T-cell (primary cell): ENCODE data around the gene ATG3. TPM values are rescaled to one million over a fixed set of nuclear protein-coding genes. Genes with fewer than 3 reads are reported as not detected.

Source experiments
- ATAC-seq, 4 experiments: fragments of 200-7000 bp in 3 of 4; fragments of 150-1000 bp in 1 of 4; cut with Tn5 transposase; replicated peaks in 1 of 4; 1 replicate in 3 of 4; 2 replicates in 1 of 4; pipeline ENCODE4 v1.10.0; 2021; ENCODE audit warnings: moderate library complexity in 3 of 4, mild to moderate bottlenecking in 2 of 4, moderate number of reproducible peaks in 1 of 4
- CTCF ChIA-PET, 2 donors: fragments of 300-600 bp; sonication (Branson Sonifier 250); formaldehyde crosslinking; loops; one replicate each; lab custom pipeline; 2022; ENCODE audit warnings: antibody characterized with exemption in 2 of 2; lab: Charles Lee
- POLR2A ChIA-PET, 2 donors: fragments of 300-600 bp; sonication (Branson Sonifier 250); formaldehyde crosslinking; loops; one replicate each; lab custom pipeline; 2022; ENCODE audit warnings: antibody characterized with exemption in 2 of 2; lab: Charles Lee
- DNase-seq, 35 experiments: peaks; one replicate each; pipeline versions ENCODE4 v3.0.0 to v3.0.0-alpha.2; 2013 to 2023
- H3K27ac ChIP-seq: one replicate; pipeline ENCODE4 v1.5.1; 2013; ENCODE audit warnings: low read length
- H3K27me3 ChIP-seq, 2 experiments: replicated peaks in 1 of 2; 1 replicate in 1 of 2; 2 replicates in 1 of 2; pipeline versions ENCODE4 v1.6.1 to v1.7.0; 2013; ENCODE audit warnings: low read length in 1 of 2, mixed read lengths in 1 of 2; ENCODE audit not compliant: control insufficient read depth in 2 of 2, insufficient read depth in 2 of 2; ENCODE audit errors: extremely low read depth in 1 of 2
- H3K36me3 ChIP-seq, 2 donors: 1 replicate in 1 of 2; 2 replicates in 1 of 2; pipeline versions ENCODE4 v1.6.1 to v1.7.0; 2013; ENCODE audit warnings: low read length in 1 of 2; ENCODE audit not compliant: control insufficient read depth in 2 of 2, insufficient read depth in 1 of 2; ENCODE audit errors: extremely low read depth in 1 of 2
- H3K4me1 ChIP-seq, 2 experiments: 1 replicate in 1 of 2; 2 replicates in 1 of 2; pipeline versions ENCODE4 v1.6.1 to v1.7.0; 2013; ENCODE audit warnings: low read length in 2 of 2, mixed read lengths in 1 of 2; ENCODE audit not compliant: insufficient read depth in 2 of 2, control insufficient read depth in 1 of 2; ENCODE audit errors: extremely low read depth in 1 of 2
- H3K4me3 ChIP-seq, 2 donors: 1 replicate in 1 of 2; 2 replicates in 1 of 2; pipeline versions ENCODE4 v1.5.1 to v1.7.0; 2013; ENCODE audit warnings: mild to moderate bottlenecking in 2 of 2, low read length in 1 of 2, moderate library complexity in 1 of 2; ENCODE audit not compliant: control insufficient read depth in 1 of 2; ENCODE audit errors: extremely low read depth in 1 of 2
- H3K9me3 ChIP-seq: 2 replicates; pipeline ENCODE4 v1.7.0; 2013
- H3K27ac Mint-ChIP-seq, 2 donors: one replicate each; pipeline ENCODE4 v1.8.0; 2020 to 2021; ENCODE audit warnings: mild to moderate bottlenecking in 2 of 2, mixed read lengths in 2 of 2
- H3K27me3 Mint-ChIP-seq, 2 donors: one replicate each; pipeline ENCODE4 v1.8.0; 2021 to 2022; ENCODE audit warnings: mixed read lengths in 2 of 2
- H3K36me3 Mint-ChIP-seq: one replicate; pipeline ENCODE4 v1.8.0; 2021; ENCODE audit warnings: mixed read lengths
- H3K4me1 Mint-ChIP-seq, 3 donors: one replicate each; pipeline ENCODE4 v1.8.0; 2020 to 2022; ENCODE audit warnings: mixed read lengths in 3 of 3, mild to moderate bottlenecking in 1 of 3
- H3K4me3 Mint-ChIP-seq, 3 donors: one replicate each; pipeline ENCODE4 v1.8.0; 2020 to 2022; ENCODE audit warnings: mild to moderate bottlenecking in 3 of 3, mixed read lengths in 3 of 3, moderate library complexity in 3 of 3
- H3K9me3 Mint-ChIP-seq, 3 donors: one replicate each; pipeline ENCODE4 v1.8.0; 2020 to 2022; ENCODE audit warnings: mixed read lengths in 3 of 3
- WGBS: methylation state at CpG from one replicate; pipeline ENCODE4 v1.1.5; 2013; ENCODE audit warnings: missing lambda C conversion rate; ENCODE audit not compliant: insufficient coverage; 5-methylcytosine and 5-hydroxymethylcytosine counted together
- total RNA-seq, 35 experiments: library from RNA in 6 of 35; stranded (reverse) in 6 of 35; fragments of 120-200 nt in 1 of 35; gene quantifications; one replicate each; pipeline versions ENCODE4 v1.2.1 to v1.2.4 and lab custom pipeline; 2013 to 2026

The ATG3 gene
- 10 to 100 TPM; 40.5 to 51.1 (median 49.0) TPM for total RNA-seq
- total RNA-seq (2013), result 45.1 TPM
- 41.7 to 111 (median 58.1) reads per million in 29 experiments for total RNA-seq (lab: John Stamatoyannopoulos, UW)

- Mint-ChIP-seq H3K4me3 (peak within 1 kb of the TSS; percentile 83 to 98 (median 96)), H3K36me3 (peaks cover 26% of the 10 kb centered on the region), H3K4me1 (peaks cover 55 to 69% (median 55%) of the 10 kb centered on the region in 3 donors), H3K9me3 (no peaks in the 10 kb centered on the region), H3K27me3 (no peaks in the 10 kb centered on the region), H3K27ac (peak within 1 kb of the TSS; percentile 99)
- no peaks in the 10 kb centered on the region for H3K9me3 ChIP-seq
- ChIA-PET CTCF (interaction anchor here (0.5 to 1.3 kb wide), 10 partner anchors 18 to 1183 kb away, joined by 3 to 5 read pairs (median 3); no protein-coding TSS in a partner anchor), POLR2A (interaction anchor here in 1 of 2 donors (0.6 to 1.1 kb wide), 2 partner anchors 10 to 1380 kb away, joined by 4 to 11 read pairs; no protein-coding TSS in a partner anchor)
- 0% methylated on average over 34 of the region's 58 CpGs for WGBS
- ATAC-seq (peak; percentile 83 to 87 (median 84)), DNase-seq (peak; percentile 95 to 100 (median 98))
- peak within 1 kb of the TSS; percentile 94 for H3K27ac ChIP-seq
- H3K4me3 ChIP-seq, result peak within 1 kb of the TSS; percentile 60 to 84
- no peaks in the 10 kb centered on the region for H3K27me3 ChIP-seq
- peaks cover 18 to 22% of the 10 kb centered on the region in 2 experiments for H3K4me1 ChIP-seq
- H3K36me3 ChIP-seq, result peaks cover 0 to 14% of the 10 kb centered on the region in 2 donors
Measured at GRCh38 chr3:112561734-112562529, at the start of gene ATG3, which contains the start of gene SLC35A5. TSS of gene ATG3 (minus strand) at chr3:112561962. CDS start at chr3:112561528, 434 bp downstream. TSS of gene SLC35A5 (plus strand) at chr3:112562045. CDS start at chr3:112563404, 1,359 bp downstream.

DNA sequence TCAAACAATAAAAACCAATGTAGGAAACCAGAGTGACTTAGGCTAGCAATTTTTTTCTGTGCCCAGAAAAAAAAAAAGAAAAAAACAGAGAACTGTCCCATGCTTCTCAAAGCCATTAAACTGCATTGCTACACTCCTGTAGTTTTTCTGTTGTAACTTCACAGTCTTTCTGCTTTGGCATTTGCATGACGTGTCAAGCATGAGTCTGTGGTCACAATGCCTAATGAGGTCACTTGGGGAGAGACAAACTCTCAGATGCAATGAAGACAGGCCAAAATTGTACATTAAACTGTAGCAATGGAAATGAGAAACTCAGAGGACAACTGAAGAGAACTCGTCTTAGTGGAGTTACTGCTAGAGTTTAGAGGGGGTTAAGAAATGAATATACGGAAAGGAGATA lies 48.4 kb upstream of the ATG3 start:
- Mint-ChIP-seq H3K4me3 (no peak overlapping the region), H3K27me3 (peaks cover 5 to 8% of the 10 kb centered on the region in 2 donors), H3K9me3 (no peaks in the 10 kb centered on the region), H3K27ac (no peak overlapping the region), H3K36me3 (no peaks in the 10 kb centered on the region), H3K4me1 (peaks cover 0 to 4% (median 2%) of the 10 kb centered on the region in 3 donors)
- POLR2A ChIA-PET, result no interaction called here
- H3K36me3 ChIP-seq, result no peaks in the 10 kb centered on the region
- H3K9me3 ChIP-seq, result no peaks in the 10 kb centered on the region
- 87% methylated on average over 3 of the region's 3 CpGs for WGBS
- no peak overlapping the region for H3K4me3 ChIP-seq
- no peaks in the 10 kb centered on the region for H3K27me3 ChIP-seq
- DNase-seq (no peak), ATAC-seq (no peak)
- CTCF ChIA-PET, result no interaction called here
- no peak overlapping the region for H3K27ac ChIP-seq
- H3K4me1 ChIP-seq, result peaks cover 0 to 2% of the 10 kb centered on the region in 2 experiments

- no peak for ATAC-seq
Measured at GRCh38 chr3:112607863-112608262, 46.1 kb upstream of the ATG3 start.

GRCh38 chr3:112606098-112606497 lies 44.3 kb upstream of the ATG3 start:
- ATAC-seq (no peak), DNase-seq (no peak)
- Mint-ChIP-seq H3K9me3 (no peaks in the 10 kb centered on the region), H3K4me1 (peaks cover 0 to 20% (median 8%) of the 10 kb centered on the region in 3 donors), H3K27me3 (peaks cover 5 to 8% of the 10 kb centered on the region in 2 donors), H3K4me3 (no peak overlapping the region), H3K36me3 (no peaks in the 10 kb centered on the region), H3K27ac (no peak overlapping the region)
- no CpG with 5 or more reads among the region's 2 CpGs for WGBS
- Histone ChIP-seq H3K27me3 (no peaks in the 10 kb centered on the region), H3K36me3 (no peaks in the 10 kb centered on the region), H3K4me3 (no peak overlapping the region), H3K9me3 (no peaks in the 10 kb centered on the region), H3K4me1 (peaks cover 0 to 5% of the 10 kb centered on the region in 2 experiments), H3K27ac (no peak overlapping the region)
- CTCF ChIA-PET, result interaction anchor here in 1 of 2 donors (0.6 kb wide), 1 partner anchor 9 kb away, joined by 3 read pairs; no protein-coding TSS in a partner anchor
- POLR2A ChIA-PET, result interaction anchor here in 1 of 2 donors (0.6 kb wide), 1 partner anchor 135 kb away, joined by 3 read pairs; no protein-coding TSS in a partner anchor

More at GRCh38 chr3:112607863-112608262, 46.1 kb upstream of the ATG3 start:
- H3K4me3 ChIP-seq, result no peak overlapping the region
- CTCF ChIA-PET, result no interaction called here
- no peaks in the 10 kb centered on the region for H3K27me3 ChIP-seq
- Mint-ChIP-seq H3K27ac (no peak overlapping the region), H3K4me3 (no peak overlapping the region), H3K9me3 (no peaks in the 10 kb centered on the region), H3K36me3 (no peaks in the 10 kb centered on the region), H3K27me3 (peaks cover 5 to 8% of the 10 kb centered on the region in 2 donors), H3K4me1 (peaks cover 0 to 10% (median 7%) of the 10 kb centered on the region in 3 donors)
- no peaks in the 10 kb centered on the region for H3K36me3 ChIP-seq
- H3K9me3 ChIP-seq, result no peaks in the 10 kb centered on the region
- peaks cover 0 to 5% of the 10 kb centered on the region in 2 experiments for H3K4me1 ChIP-seq
- no peak overlapping the region for H3K27ac ChIP-seq
- no peak for DNase-seq
- POLR2A ChIA-PET, result no interaction called here

DNA sequence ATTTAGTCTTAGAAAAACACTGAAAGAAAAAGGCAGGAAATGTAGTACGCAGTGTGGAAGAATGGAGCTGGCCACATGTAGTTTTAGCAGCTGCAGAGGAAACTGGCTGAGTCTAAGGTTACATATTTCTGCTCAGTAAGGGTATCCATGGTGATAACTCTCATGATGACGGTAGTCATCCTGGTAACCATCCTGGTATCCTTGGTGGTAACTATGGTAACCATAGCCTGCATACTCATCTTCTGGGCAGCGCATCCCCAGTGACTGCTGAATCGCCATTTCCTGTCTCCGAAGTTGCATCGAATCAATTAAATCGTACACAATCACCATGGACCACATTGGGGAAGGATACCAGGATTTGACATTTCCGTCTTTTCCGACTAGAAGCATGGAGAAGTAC lies 43.5 kb upstream of the ATG3 start:
- DNase-seq (no peak), ATAC-seq (no peak)
- Mint-ChIP-seq H3K4me1 (peaks cover 0 to 20% (median 8%) of the 10 kb centered on the region in 3 donors), H3K27me3 (peaks cover 5 to 8% of the 10 kb centered on the region in 2 donors), H3K27ac (no peak overlapping the region), H3K9me3 (no peaks in the 10 kb centered on the region), H3K4me3 (no peak overlapping the region), H3K36me3 (no peaks in the 10 kb centered on the region)
- peaks cover 0 to 5% of the 10 kb centered on the region in 2 experiments for H3K4me1 ChIP-seq
- no peaks in the 10 kb centered on the region for H3K36me3 ChIP-seq
- no peak overlapping the region for H3K4me3 ChIP-seq
- WGBS, result 75% methylated on average over 7 of the region's 9 CpGs
- H3K9me3 ChIP-seq, result no peaks in the 10 kb centered on the region
- H3K27me3 ChIP-seq, result no peaks in the 10 kb centered on the region
- H3K27ac ChIP-seq, result no peak overlapping the region
- CTCF ChIA-PET, result interaction anchor here (0.6 to 1.0 kb wide), 3 partner anchors 10 to 43 kb away, joined by 3 read pairs; no protein-coding TSS in a partner anchor
- POLR2A ChIA-PET, result no interaction called here

- CTCF ChIA-PET, result interaction anchor here in 1 of 2 donors (1.0 kb wide), 1 partner anchor 10 kb away, joined by 3 read pairs; no protein-coding TSS in a partner anchor
Measured at GRCh38 chr3:112604536-112604935, 42.8 kb upstream of the ATG3 start.

More at GRCh38 chr3:112604536-112604935, 42.8 kb upstream of the ATG3 start:
- POLR2A ChIA-PET, result no interaction called here
- Mint-ChIP-seq H3K27me3 (peaks cover 5 to 8% of the 10 kb centered on the region in 2 donors), H3K9me3 (no peaks in the 10 kb centered on the region), H3K4me3 (no peak overlapping the region), H3K36me3 (no peaks in the 10 kb centered on the region), H3K27ac (no peak overlapping the region), H3K4me1 (peaks cover 0 to 20% (median 8%) of the 10 kb centered on the region in 3 donors)
- no peak for ATAC-seq
- Histone ChIP-seq H3K27me3 (no peaks in the 10 kb centered on the region), H3K36me3 (no peaks in the 10 kb centered on the region), H3K27ac (no peak overlapping the region), H3K9me3 (no peaks in the 10 kb centered on the region), H3K4me1 (peaks cover 0 to 5% of the 10 kb centered on the region in 2 experiments), H3K4me3 (no peak overlapping the region)
- WGBS, result no CpG with 5 or more reads among the region's 4 CpGs
- no peak for DNase-seq
